GM18519 (cell line): ENCODE results near the gene GABRG2.

ENCODE experiments used
- ATAC-seq: cut with Tn5 transposase; IDR thresholded peaks from one replicate; pipeline ENCODE4 v1.9.1; 2021; ENCODE audit warnings: mild to moderate bottlenecking, moderate library complexity; ENCODE audit not compliant: unreplicated experiment, low FRiP score

Gene GABRG2

GRCh38 chr5:162187371-162187770 lies 119.8 kb downstream of the GABRG2 start:
- ATAC-seq, result no peak

GRCh38 chr5:162189719-162190118 lies 122.1 kb downstream of the GABRG2 start:
- ATAC-seq, result no peak

DNA sequence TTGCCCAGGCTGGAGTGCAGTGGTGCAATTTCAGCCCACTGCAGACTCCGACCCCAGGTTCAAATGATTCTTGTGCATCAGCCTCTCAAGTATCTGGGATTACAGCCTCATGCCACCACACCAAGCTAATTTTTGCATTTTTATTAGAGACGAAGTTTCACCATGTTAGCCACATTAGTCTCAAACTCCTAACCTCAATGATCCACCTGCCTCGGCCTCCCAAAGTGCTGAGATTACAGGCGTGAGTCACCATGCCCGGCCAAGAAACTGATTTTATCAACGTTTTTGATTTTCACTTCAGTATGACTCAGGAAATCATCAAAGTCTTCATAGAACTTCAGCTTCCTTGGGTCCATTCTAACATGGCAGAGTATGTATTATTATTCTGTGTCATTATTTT lies 125.4 kb downstream of the GABRG2 start:
- no peak for ATAC-seq

GRCh38 chr5:162196351-162196750 lies 128.8 kb downstream of the GABRG2 start:
- ATAC-seq, result no peak

DNA sequence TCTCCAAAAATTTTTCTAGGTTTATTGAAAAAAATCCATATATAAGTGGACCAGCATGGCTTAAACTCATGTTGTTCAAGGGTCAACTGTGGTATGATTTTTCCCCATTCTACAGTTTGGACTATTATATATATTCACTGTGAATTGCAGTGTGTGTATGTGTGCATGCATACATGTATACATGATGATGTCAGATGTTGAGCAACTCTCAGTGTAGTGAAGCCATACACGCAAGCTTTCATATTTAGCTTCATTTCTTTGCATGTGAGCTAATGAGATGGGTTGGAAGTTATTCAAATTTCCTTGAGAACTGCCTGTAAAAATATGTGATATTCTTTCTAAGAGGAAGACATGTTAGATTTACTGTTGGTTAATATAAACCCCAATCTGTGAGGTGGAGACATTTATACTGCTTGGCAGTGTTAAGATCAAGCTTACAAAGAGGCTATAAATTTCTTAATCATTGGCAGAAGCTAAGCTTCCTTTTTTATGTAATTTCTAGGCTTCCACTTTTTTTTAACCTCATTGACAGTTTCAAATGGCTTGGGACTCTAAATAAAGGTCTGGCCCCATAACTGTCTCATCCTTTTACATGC lies 134.8 kb downstream of the GABRG2 start:
- no peak for ATAC-seq
